NOMO-1 (cell line): ENCODE results near the gene F10.

ENCODE experiments used
- DNase-seq, 2 experiments: peaks; one replicate each; lab custom pipeline; 2025; ENCODE audit not compliant: unreplicated experiment in 2 of 2; lab: John Stamatoyannopoulos, UW

F10 gene

DNA sequence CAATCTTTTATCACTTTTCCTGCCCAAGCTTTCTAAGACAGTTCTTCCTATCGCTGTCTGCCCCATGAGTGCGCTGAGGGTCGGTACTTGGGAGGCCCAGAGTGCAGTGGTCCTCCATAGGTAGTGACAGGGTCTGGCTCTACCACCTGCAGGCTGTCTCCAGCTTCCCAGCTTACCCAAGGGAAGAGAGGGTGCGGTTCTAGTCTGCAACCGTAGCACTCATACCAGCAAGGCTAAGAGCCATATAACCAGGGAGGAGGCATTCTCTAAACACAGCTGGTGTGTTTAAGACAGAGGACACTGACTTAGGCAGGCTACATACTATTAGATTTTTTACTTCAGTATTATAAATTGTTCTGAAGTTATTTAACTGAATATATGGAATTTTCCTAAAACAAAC is 44.1 kb downstream of the F10 start:
- no peak for DNase-seq

DNA sequence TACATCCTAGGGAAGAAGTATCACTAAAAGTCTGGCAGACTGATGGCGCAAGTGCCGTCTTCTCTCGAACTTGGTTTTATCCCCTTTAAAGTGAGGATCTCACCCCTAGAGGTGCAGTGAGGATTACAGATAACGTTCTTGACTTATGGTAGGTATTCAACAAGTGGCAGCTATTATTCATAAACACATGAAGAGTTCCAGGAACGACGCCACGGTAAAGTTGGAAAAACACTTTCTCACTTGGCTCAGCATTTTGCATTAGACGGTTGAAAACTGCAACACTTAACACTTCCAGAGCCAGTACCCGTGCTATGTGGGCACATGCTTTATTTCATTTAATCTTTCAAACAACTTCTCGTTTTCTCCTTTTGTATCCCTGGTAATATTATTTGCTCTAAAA is 44.6 kb downstream of the F10 start:
- DNase-seq: no peak

DNA sequence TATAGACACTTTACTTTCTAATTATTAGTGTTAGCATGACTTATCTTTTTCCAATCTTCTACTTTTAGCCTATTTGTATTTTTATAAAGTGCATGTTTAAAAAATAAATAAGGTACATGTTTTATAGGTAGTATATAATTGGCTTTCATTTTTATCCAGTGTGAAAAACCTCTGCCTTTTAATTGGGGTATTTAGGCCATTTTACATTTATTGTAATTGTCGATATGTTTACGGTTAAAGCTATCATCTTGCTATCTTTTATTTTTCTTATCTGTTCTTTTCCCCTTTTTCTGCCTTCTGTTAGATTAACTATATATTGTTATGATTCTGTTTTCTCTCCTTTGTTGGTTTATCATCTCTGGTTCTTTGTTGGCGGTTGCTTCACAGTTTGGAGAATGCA is 45.0 kb downstream of the F10 start:
- no peak for DNase-seq

DNA sequence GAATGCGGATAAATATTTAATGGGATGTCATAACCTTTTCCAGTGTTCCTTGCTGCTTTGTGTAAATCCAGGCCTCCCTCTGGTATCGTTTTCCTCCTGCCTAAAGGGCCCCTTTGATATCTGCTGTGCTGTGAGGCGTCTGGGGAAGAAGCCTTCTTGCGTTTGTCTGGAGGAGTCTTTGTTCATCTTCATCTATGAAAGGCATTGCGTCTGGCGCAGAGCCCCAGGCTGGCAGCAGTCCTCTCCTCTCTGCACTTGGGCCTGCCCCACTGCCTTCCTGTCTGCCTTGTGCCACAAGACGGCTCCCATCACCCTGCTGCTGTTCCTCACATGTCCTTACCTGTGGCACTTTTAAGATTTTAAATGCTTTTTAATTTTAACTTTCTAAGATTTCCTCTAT is 45.6 kb downstream of the F10 start:
- DNase-seq: no peak

DNA sequence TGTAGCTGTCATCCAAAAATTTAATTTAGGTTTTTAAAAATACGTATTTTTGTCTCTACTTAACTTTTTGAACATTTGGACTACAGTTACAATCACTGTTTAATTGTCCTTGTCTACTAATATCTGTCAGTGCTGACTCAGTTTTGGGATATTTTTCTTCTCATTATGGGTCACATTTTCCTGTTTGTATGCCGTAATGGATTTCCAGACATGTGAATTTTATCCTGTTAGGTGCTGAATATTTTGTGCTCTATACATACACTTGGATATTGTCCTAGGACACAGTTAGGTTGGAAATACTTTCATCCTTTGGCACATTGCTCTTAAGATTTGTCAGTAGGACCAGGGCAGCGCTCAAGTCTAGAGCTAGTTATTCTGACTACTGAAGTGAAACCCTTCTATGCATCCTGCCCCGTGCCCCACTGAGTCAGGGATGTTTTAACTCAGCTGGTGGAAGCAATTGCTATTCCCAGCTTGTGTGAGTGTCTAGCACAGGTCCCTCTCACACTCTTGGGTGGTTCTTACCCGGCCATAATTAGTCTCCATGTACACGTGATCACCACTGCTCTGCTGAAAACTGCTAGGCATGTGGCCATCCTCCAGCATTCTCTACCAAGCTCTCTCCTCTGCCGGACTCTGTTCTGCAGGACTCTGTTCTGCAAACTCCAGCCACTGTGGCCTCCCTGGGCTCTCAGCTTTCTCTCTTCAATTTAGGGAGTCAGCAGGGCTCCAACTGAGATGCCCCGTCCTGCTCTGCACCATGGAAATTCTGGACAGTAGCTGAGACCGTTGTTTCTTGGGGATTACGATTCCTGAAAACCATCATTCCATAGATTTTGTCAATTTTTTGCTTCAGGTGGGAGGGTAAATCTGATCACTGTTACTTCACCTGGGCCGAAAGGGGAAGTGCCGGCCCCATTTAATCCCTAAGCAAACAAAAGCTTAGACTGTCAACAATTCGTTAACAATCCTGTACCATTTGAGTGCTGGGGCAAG is 47.0 kb downstream of the F10 start:
- DNase-seq: no peak

DNA sequence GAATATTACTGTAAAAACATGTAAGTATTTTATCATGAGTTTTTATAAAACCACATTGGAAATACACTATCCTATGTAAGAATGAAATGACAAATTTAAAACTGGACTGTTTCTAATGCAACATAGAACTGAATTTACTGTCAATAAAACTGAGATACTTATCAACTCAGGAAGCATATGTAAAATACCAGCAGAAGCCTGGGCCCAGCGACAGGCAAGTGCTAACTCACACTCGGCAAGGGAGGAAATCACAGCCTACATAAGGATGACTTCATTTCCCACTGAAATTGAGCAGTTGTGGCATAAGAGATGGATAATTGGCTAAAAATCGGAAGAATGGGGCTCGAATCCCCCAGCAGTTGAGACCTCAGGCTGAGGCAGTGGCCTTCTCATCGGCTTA is 47.9 kb downstream of the F10 start:
- DNase-seq: no peak

DNA sequence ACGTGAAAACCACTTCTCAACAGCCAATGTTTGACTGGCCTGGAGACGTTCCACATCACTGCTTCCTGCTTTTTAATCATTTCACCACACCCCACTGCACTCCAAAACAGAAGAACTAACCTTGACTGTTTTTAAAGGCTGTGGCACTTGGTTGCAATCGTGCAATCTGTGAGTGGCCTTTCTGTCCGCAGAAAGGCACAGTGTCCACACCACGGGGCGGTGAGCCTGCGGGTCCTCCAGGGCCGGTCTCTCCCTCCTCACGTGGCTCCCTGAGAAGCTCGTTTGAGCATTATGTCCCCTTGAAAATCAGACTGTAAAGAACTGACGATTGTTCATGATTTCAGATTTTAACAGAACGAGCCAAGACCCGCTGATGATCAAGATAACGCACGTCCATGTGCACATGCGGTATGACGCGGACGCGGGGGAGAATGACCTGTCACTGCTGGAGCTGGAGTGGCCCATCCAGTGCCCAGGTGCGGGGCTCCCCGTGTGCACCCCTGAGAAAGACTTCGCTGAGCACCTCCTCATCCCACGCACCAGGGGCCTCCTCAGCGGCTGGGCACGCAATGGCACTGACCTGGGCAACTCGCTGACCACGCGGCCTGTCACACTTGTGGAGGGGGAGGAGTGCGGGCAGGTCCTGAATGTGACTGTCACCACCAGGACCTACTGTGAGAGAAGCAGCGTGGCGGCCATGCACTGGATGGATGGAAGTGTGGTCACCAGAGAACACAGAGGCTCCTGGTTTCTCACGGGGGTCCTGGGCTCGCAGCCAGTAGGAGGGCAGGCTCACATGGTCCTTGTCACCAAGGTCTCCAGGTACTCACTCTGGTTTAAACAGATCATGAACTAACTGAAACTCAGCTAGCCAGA is 48.9 kb downstream of the F10 start:
- no peak for DNase-seq

DNA sequence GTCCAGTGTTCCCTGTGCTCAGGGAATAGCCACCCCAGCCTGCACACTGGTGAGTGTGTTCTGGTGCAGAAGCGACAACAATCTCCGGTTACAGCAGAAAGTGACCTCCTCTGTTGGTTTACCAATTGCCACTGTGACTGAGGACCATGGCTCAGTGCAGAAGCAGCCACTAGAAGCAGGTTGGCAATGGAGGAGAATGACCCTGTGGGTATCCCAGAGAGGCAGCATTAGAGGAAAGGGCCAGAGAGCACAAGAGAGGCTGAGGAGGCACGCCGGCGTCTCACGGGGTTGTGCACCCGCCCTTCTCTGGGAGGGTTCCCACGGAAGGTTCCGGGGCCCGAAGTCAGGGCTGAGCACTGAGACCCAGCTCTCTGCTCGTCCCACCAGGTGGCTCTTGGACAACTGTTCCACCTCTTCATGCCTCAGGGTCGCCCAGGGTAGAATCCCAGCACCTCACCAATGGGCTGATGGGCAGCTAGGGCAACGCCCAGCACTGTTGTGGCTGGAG is 49.9 kb downstream of the F10 start:
- DNase-seq: no peak

DNA sequence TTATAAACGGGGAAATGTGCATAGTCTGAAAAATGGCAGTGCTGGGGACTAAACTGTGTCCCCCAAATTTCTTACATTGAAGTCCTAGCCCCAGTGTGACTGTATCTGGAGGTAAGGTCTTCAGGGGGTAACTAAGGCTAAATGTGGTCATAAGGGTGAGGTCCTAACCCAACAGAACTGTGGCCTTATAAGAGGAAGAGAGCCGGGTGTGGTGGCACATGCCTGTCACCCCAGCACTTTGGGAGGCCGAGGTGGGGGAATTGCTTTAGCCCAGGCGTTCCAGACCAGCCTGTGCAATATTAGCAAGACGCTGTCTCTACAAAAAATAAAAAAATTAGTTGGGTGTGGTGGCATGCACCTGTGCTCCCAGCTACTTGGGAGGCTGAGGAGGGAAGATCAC is 53.7 kb downstream of the F10 start:
- DNase-seq: no peak

DNA sequence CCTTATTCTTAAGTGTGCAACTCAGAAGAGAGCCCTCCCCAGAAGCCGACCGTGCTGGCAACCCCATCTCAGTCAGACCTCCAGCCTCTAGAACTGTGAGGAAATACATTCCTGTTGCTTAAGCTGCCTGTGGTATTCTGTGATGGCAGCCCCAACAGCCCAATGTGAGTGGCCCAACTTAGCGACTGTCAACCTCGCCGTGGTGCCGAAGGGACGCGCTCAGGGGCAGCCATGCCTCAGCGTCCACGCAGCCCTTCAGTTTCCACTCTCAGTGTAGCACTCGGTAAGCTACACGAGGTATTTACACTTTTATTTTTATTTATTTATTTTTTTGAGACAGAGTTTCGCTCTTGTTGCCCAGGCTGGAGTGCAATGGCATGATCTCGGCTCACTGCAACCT is 54.2 kb downstream of the F10 start:
- no peak for DNase-seq

DNA sequence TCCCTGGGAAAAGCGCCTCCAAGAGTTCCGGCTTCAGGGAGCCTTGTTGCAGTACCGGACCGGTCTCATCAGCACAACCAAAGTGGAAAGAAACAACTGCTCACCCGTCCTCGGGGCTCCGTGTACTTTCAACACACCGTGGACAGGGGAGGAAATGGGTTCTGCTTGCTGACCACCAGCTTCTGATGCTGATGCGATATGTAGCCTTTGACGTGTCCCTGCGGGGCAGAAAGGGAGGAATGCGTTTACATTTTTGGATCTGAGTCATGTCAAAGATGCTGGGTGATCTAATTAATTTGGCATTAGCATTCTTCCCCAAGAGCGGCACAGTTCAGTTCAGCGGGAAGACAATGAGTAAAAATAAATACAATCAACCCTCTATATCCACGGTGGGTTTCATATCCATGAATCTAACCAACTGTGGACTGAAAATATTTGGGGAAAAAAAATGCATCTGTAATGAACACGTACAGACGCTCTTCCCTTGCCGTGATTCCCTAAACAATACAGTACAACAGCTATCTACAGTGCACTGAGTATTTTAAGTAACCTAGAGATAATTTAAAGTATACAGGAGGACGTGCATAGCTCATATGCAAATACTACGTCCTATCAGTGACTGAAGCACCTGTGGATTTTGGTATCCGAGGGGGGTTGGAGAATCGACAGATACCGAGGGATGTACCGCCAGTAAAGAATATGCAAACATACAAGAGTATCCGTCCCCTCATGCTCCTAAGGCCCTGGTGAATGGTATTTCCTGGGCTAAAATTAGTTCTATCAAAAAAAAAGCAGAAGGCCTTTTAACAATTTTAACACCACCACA is 55.7 kb downstream of the F10 start:
- DNase-seq: no peak

DNA sequence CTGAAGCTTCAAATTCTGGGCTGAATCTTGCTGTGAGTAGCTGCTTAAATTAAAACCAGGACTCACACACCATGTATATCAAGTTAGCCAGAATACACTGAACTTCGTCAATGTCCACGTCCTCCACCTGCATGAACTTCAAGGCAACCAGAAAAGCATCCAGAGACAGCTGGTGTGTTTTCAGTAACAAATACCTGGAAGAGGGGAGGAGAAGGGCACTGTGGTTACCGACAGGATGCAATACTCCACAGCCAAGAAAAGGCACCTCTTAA is 56.2 kb downstream of the F10 start:
- DNase-seq: no peak

DNA sequence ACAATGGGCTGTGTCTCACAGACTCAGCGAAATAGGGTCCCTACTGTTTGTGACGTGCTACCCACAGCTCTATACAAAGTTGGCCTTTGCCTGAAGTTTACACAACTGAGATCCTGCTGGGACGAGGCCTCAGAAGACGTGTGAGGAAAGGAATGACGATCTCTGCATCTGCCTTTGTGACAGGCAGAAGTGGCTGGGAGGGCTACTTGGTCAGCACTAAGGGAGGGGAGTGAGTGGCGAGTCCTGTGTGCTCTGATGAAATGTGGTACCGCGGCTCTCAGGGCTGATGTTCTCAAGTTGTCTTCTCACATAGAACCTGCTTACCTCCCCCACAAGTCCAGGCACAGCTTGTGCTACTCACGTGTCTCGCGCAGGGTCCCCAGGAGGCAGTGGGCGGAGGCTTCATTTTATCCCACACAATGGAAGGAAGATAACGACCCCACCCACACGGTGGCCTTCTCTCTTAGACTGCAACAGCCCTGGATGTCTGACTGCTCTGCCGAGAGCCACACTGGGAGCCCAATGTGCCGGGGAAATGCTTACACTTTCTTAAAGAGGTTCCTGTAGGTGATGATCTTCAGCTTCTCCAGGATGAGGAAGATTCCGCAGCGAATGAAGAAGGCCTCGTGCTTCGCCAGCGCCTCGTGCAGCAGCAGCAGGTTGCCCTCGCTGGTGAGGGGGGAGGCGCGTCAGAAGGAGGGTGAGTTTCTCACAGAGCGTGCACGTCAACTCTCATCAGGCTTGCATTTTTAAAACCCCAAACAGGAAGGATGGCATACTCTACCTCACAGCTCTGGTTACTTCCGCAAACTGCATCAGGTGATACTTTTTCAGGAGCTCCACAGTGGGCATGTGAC is 57.0 kb downstream of the F10 start:
- DNase-seq: no peak

DNA sequence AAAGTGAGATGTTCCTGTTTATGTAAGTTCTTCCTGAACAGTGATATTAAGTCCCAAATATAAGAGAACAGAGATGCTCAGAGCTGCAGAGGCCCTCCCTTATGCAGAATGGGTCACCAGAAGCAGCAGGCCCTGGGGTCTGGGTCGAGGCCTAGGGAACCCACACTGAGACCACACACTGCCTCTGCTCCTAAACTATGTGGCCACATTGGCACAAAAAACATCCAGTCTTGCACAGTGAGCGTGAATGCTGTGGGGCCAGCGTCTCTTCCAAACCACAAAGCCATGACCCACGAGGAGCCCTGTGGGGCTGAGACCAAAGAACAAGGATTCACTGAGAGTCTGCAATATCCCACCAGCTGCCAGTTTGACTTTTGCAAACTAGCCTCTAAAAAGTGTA is 59.4 kb downstream of the F10 start:
- DNase-seq: no peak

DNA sequence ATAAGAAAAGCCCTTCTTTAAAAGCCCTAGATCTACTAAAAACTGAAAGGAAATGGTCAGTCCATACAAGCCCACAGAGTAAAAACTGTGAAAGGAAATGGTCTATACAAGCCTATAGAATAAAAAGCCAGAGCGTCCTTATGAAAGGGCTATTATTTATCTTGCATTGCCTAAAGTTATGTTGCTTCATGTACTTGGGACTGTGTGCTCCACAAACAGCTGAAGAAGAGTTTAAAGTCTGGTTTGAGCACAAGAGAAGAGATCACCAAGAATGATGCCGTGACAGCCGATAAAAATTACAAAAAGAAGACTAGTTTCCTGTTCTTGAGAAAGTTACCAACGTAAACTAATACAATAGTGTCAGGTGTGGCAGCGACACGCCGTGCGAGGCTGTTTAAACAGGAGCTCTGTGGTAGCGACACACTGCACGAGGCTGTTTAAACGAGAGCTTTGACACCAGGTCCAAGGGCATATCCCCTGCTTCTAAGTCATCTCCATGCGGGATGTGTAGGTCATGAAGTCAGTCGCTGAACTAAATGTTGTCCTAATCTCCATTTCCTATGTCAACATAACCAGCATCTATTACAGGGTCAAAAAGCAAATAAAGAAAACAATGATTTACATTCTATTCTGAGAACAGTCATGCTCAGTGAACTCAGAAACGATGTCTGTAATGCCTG is 61.0 kb downstream of the F10 start:
- no peak for DNase-seq

DNA sequence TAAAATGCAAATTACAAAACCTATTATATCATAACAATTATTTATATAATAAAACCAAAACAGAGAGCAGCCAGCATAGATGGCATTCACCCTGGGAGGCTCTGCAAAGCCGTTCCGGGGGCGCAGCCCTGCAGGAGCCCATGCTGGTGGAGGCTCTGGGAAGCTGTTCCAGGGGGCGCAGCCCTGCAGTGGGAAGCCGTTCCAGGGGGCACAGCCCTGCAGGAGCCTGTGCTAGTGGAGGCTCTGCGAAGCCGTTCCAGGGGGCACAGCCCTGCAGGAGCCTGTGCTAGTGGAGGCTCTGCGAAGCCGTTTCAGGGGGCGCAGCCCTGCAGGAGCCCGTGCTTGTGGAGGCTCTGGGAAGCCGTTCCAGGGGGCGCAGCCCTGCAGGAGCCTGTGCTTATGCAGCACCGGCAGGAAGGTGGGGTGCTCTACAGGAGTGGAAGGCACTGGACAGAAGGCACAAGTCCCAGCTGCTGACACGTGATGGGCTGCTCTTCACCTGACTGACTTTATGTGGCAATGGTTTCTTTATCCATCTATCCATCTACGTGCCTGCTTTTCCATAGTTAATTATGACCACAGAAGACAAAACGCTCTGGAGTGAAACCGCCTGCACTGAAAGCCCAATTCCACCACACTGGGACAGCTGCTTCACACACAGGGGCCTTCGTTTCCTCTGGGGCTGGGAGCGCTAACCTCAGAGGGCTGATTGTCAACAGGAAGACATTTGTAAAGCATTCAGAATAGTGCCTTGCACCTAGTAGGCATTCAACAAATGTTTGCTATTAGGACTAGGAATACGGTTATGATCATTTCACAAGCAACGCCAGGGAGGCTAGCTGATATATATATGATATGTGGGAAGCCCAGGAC is 62.2 kb downstream of the F10 start:
- DNase-seq: no peak

DNA sequence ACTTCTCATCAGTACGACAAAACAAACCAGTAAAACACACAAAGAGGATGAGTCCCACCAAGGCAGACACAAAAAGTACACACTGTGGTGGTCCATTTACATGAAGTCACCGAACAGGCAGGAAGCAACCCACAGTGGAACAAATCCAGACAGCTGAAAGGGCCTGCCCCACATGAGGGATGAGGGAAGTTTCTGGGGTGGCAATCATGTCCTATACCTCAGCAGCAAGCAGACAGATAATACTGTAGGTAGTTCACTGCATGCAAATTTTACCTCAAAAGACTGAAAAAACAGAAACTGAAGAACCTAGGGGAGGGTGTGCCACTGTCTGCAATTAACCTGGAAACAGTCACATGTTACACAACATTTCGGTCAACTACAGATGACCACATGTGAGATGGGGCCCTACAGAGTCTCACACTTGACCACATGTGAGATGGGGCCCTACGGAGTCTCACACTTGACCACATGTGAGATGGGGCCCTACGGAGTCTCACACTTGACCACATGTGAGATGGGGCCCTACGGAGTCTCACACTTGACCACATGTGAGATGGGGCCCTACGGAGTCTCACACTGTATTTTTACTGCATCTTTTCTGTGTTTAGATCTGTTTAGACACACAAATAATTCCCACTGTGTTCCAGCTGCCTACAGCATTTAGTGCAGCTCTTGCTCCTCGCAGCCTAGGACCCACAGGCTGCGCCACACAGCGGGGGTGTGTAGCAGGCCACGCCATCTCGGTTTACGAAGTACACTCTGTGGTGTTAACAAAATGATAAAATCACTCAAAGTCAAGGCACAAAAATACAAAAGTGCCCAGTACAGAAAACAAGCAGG is 63.7 kb downstream of the F10 start:
- peak in 1 of 2 experiments; percentile 29 for DNase-seq

DNA sequence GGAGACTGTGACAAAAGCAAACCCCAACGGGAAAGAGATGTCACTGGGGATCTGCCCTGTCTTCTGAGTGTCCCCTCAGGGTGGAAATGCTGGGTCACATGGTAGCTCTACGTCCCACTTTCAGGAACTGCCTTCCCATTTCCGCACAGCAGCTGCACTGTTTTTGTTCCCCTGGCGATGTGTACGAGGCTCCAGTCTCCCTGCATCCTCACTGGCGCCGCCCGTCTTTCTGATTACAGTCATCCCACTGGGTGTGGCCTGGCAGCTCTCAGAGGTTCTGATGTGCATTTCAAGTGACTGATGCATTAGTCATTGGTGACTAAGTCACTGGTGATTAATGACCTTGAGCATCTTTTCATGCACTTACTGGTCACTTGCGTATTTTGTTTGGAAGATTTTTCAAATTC is 64.7 kb downstream of the F10 start:
- peak; percentile 56 to 80 for DNase-seq
